Uterus (tissue), 4 donors: ENCODE results near the gene EDN2. TPM values are rescaled to one million over a fixed set of nuclear protein-coding genes. Genes with fewer than 3 reads are reported as not detected.

Experiments
- DNase-seq, 2 donors: peaks; one replicate each; pipeline ENCODE4 v3.0.0-alpha.2; 2019 to 2020
- H3K27ac ChIP-seq, 2 donors: fragments of 200-600 bp; sonication (generic); 1 replicate in 1 of 2; 2 replicates in 1 of 2; pipeline ENCODE4 v1.5.1; 2016 to 2018
- H3K27me3 ChIP-seq, 2 donors: fragments of 200-600 bp; sonication (generic); one replicate each; pipeline ENCODE4 v1.5.1; 2018 to 2019; ENCODE audit warnings: control low read depth in 1 of 2
- H3K36me3 ChIP-seq, 2 donors: fragments of 200-600 bp; sonication (generic); one replicate each; pipeline ENCODE4 v1.5.1; 2019; ENCODE audit warnings: control low read depth in 1 of 2
- H3K4me1 ChIP-seq, 2 donors: fragments of 200-600 bp; sonication (generic); one replicate each; pipeline ENCODE4 v1.5.1; 2018 to 2019; ENCODE audit warnings: control low read depth in 1 of 2
- H3K4me3 ChIP-seq, 2 donors: fragments of 200-600 bp; sonication (generic); 1 replicate in 1 of 2; 2 replicates in 1 of 2; pipeline ENCODE4 v1.5.1; 2018 to 2019; ENCODE audit warnings: mild to moderate bottlenecking in 1 of 2
- H3K9me3 ChIP-seq, 2 donors: fragments of 200-600 bp; sonication (generic); one replicate each; pipeline ENCODE4 v1.5.1; 2019; ENCODE audit warnings: control low read depth in 1 of 2
- CTCF ChIP-seq, 4 experiments: fragments of 200-600 bp in 2 of 4; fragments of 450-650 bp in 2 of 4; sonication (generic) in 2 of 4; IDR thresholded peaks; one replicate each; pipeline ENCODE4 v1.5.1; 2016 to 2019; ENCODE audit warnings: antibody characterized with exemption in 4 of 4, mild to moderate bottlenecking in 2 of 4, moderate library complexity in 1 of 4
- POLR2A ChIP-seq, 2 donors: fragments of 450-650 bp; IDR thresholded peaks; one replicate each; pipeline ENCODE4 v1.6.1; 2016; ENCODE audit warnings: antibody characterized with exemption in 2 of 2, mild to moderate bottlenecking in 1 of 2, moderate library complexity in 1 of 2
- intact Hi-C: fragments of 100-400 bp; cut with DNase I; formaldehyde crosslinking; loops from one replicate; pipeline ENCODE4 v1.15.1; 2023; ENCODE audit warnings: low total_unique reads
- total RNA-seq, 4 donors: library from RNA; depleted of rRNA in 3 of 4; stranded (reverse); fragments of >200 nt in 3 of 4; gene quantifications; one replicate each; pipeline versions ENCODE4 v1.1.0 to v1.2.4, GENCODE V29; 2014 to 2023
- donor health status: DM: yes; HTN: yes; CAD: no.

The EDN2 gene
- total RNA-seq, 4 donors from 2014 or later: 1.6 to 3.7 TPM; not detected in 2

- Histone ChIP-seq H3K4me3 (no peak overlapping the region), H3K9me3 (no peaks in the 10 kb centered on the region), H3K36me3 (no peaks in the 10 kb centered on the region), H3K27ac (no peak overlapping the region), H3K27me3 (no peaks in the 10 kb centered on the region), H3K4me1 (no peaks in the 10 kb centered on the region)
- DNase-seq: no peak
- intact Hi-C loops: no loop called here
- TF ChIP-seq CTCF (IDR thresholded peaks at IDR 0.05): no peak
- TF ChIP-seq POLR2A (IDR thresholded peaks at IDR 0.05): no peak
These were observed 35.1 kb downstream of the EDN2 start for GRCh38 chr1:41449326-41449921.

GRCh38 chr1:41448821-41449220 lies 35.7 kb downstream of the EDN2 start:
- DNase-seq: no peak
- no peak overlapping the region for H3K27ac ChIP-seq
- no peaks in the 10 kb centered on the region for H3K4me1 ChIP-seq
- H3K27me3 ChIP-seq: no peaks in the 10 kb centered on the region
- TF ChIP-seq POLR2A (IDR thresholded peaks at IDR 0.05) (no peak), CTCF (IDR thresholded peaks at IDR 0.05) (no peak)
- H3K4me3 ChIP-seq: no peak overlapping the region
- intact Hi-C loops: no loop called here
- no peaks in the 10 kb centered on the region for H3K9me3 ChIP-seq
- H3K36me3 ChIP-seq: no peaks in the 10 kb centered on the region

- DNase-seq: no peak
- Histone ChIP-seq H3K36me3 (no peaks in the 10 kb centered on the region), H3K27ac (no peak overlapping the region), H3K4me1 (no peaks in the 10 kb centered on the region), H3K27me3 (no peaks in the 10 kb centered on the region), H3K9me3 (no peaks in the 10 kb centered on the region), H3K4me3 (no peak overlapping the region)
- intact Hi-C loops: no loop called here
- TF ChIP-seq POLR2A (IDR thresholded peaks at IDR 0.05) (no peak), CTCF (IDR thresholded peaks at IDR 0.05) (no peak)
These were observed 36.3 kb downstream of the EDN2 start for GRCh38 chr1:41447995-41448770.

GRCh38 chr1:41446851-41447610 lies 37.5 kb downstream of the EDN2 start:
- TF ChIP-seq POLR2A (IDR thresholded peaks at IDR 0.05): no peak
- TF ChIP-seq CTCF (IDR thresholded peaks at IDR 0.05): no peak
- intact Hi-C loops: no loop called here
- DNase-seq: no peak
- H3K9me3 ChIP-seq: no peaks in the 10 kb centered on the region
- H3K4me3 ChIP-seq: no peak overlapping the region
- no peaks in the 10 kb centered on the region for H3K27me3 ChIP-seq
- peaks cover 0 to 7% of the 10 kb centered on the region in 2 donors for H3K4me1 ChIP-seq
- no peaks in the 10 kb centered on the region for H3K36me3 ChIP-seq
- no peak overlapping the region for H3K27ac ChIP-seq

GRCh38 chr1:41444785-41445184 lies 39.7 kb downstream of the EDN2 start:
- Histone ChIP-seq H3K27ac (no peak overlapping the region), H3K36me3 (no peaks in the 10 kb centered on the region), H3K9me3 (no peaks in the 10 kb centered on the region), H3K4me3 (no peak overlapping the region), H3K27me3 (no peaks in the 10 kb centered on the region), H3K4me1 (peaks cover 0 to 7% of the 10 kb centered on the region in 2 donors)
- intact Hi-C loops: no loop called here
- DNase-seq: no peak
- TF ChIP-seq CTCF (IDR thresholded peaks at IDR 0.05): no peak
- no peak for TF ChIP-seq POLR2A (IDR thresholded peaks at IDR 0.05)
